Activated T-cell treated with anti-CD3 and anti-CD28 coated beads for 4 hours (primary cell): ENCODE data around the gene PLD6.
"Not testable (repeated sequence)": the region's sequence is repeated elsewhere in the genome, so short reads cannot be mapped to it uniquely, and the experiment has no call there.

Source experiments
- DNase-seq: peaks from one replicate; pipeline ENCODE4 v3.0.0-alpha.2; 2020

The PLD6 gene

GRCh38 chr17:17196776-17197175, 9.4 kb downstream of the PLD6 start:
- no peak for DNase-seq

- DNase-seq = not testable (repeated sequence)
Observed at GRCh38 chr17:17195466-17195865, 10.7 kb downstream of the PLD6 start.

GRCh38 chr17:17191961-17192381, 14.2 kb downstream of the PLD6 start:
- DNase-seq = no peak

DNA sequence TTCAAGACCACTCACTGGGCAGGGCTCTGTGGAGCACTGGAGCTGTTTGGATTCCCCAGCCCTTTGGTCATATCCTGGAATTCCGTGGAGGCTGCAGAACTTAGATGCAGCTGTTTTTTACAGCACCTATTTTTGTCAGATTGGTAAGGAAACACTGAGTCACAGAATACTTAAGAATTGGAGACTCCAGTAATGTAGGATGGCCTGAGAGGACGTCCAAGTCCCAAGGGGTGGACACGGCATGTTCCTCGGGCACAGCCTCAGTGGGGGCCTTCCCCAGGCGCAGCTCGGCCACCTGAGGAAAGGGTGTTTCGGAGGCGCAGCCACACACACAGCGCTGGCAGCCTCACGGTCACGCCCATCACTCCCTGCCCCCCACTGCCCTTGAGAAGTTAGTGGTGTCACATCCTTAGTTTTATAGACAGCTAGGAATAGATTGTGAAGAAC, 14.8 kb downstream of the PLD6 start:
- DNase-seq = no peak

DNA sequence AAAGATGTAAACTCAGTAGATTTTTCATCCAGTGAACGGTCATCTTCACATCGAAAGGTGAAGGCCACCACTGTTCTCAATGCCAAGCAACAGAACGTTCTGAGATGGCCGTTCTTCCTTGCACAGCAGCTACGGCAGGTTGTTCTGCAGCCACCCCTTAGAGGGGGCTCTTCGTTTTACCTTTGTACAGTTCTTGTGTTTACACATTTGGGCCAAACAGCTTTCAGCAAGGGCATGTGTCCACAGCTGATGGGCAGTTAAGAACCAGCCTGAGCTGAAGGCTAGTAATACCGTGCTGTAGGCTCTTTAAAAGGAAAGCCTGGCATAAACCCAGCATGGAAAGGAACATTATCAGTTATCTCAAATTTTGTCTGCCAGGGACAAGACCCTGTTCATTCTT, 15.9 kb downstream of the PLD6 start:
- DNase-seq = no peak

DNA sequence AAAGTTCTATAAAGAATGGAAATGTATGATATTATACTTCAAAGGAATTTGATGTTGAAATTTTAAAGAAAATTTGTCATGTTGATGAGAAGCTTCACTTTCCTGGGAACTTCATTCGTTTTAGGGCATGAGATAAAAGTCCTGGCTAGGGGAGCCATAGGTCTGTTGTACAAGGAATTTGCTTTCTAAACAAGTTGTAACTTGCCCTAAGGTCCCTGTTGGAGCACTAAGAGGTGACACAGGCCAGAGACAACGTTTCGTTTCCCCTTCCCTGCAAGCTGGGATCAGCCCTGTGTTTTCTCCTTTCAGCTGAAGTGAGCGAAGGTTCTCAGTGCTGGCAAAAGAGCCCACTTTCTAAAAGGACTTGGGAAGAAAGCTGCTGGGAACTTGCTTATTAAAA, 16.6 kb downstream of the PLD6 start:
- no peak for DNase-seq

GRCh38 chr17:17188586-17188985, 17.5 kb downstream of the PLD6 start:
- no peak for DNase-seq

DNA sequence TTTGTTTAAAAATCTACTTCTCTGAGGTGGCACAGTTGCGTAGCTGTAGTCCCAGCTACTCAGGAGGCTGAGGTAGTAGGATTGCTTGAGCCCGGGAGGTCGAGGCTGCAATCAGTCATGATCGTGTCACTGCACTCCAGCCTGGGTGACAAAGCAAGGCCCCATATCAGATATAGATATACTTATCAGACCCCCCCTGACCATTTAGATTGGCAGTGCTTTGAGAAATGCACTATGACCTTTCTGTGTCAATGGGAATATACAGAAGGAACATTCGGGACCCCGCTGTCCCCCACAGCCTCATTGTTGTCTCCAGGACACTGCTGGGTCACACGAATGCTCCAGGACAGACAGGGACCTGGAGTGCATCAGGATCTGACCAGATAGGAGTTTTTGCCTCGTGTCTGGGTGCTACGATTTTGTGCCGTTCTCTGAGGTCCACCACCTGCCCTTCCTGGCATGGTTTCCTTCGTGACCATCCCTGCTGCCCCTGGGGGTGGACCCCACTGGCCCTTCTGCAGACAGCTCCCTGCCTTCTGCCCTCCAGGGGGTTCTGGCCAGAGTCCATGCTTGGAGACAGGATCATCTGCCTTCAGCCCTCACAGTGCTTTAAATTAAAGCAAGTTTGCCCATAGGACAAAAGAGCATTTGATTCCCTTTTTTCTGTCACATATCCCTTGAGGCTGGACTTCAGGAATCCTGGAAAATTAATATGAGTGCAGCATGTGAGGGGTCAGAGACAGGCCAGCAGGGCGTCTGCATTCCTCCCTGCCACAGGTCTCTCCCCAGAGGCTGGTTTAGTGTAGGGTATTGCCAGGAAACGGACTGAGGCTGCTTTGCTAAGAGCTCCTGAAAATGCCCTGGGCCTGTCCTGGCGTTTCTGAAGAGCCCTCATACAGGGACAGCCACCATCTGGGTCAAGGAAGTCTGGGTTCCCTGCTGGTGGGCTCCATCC, 19.3 kb downstream of the PLD6 start:
- no peak for DNase-seq

GRCh38 chr17:17186051-17186450, 20.1 kb downstream of the PLD6 start:
- DNase-seq = no peak

GRCh38 chr17:17184985-17185757, 21.0 kb downstream of the PLD6 start:
- not testable (repeated sequence) for DNase-seq

DNA sequence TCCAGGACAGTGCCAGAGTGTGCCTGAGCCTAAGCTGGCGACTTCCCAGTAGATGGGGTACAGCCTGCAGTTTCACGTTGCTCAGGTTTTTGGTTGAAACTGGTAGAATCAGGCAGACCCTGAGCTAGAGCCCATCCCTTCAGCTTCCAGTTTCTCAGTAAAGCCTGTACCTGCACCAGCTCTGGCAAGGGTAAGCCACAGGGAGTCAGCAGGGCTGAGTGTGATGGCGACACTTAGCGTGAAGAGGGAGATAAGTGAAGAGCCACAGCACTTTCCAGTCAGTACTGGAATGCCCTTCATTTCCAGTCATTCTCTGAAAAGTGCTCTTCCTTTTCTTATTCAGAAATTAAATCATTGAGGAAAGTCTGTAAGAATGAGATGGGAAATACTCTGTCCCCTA, 22.4 kb downstream of the PLD6 start:
- no peak for DNase-seq

DNA sequence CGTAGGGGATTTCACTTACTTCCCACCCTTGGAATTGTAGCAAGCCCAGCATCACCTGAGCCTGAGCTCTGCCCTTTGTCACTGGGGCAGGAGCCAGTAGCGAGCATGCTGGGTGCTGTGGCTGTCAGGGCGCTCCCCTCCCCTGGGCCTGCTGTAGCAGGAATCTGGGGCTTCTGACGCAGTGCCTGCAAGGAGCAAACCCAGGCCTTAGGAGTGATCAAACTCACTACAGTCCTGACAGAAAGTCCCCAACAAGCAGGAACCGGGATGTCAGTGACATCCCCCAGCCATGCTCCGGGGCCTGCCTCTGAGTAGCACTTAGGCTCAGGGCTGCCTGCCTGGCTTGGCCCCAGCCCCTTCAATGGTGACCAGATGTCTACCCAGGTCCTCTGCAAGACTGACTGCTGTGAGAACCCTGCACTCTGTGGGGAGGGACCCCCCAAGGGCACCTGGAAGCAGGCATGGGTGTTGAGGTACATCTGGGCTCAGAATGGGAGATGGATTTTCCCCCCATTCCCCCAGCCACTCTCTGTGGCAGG, 23.5 kb downstream of the PLD6 start:
- DNase-seq = no peak

- DNase-seq = peak; percentile 35
Observed at GRCh38 chr17:17181666-17182597, 24.2 kb downstream of the PLD6 start.

- no peak for DNase-seq
Observed at GRCh38 chr17:17180741-17181525, 25.2 kb downstream of the PLD6 start.

GRCh38 chr17:17180141-17180603, 26.0 kb downstream of the PLD6 start:
- DNase-seq = no peak

DNA sequence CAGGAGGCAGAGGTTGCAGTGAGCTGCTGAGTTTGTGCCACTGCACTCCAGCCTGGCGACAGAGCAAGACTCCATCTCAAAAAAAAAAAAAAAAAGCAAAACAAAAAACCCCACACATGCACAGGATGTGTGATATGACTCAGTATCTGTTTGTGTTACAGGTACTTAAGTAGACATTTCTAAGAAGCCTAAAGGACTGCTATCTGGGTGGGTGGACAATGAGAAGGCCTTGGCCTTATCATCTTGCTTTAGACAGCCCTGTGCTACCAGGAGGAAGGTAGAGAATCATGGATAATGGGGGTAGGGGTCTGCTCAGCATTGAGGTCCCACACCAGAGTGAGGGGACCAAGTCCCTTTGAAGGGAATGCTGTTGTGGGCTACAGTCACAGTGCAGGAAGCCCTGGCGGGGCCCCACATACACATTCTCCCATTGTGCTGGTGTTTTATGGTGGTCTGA, 26.7 kb downstream of the PLD6 start:
- no peak for DNase-seq

DNA sequence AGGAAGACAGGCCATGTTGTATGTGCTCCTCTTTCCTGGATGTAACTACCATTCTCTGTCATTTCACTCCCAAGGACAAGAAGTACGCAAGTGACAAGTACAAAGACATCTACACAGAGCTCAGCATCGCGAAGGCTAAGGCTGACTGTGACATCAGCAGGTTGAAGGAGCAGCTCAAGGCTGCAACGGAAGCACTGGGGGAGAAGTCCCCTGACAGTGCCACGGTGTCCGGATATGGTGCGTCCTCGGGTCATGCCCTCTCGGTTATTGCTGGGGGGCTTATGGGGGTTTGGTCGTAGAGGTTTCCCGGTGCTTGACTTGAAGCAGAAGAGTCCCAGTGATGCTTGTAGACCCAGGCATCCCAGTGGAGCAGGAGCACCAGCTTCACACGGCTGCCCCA, 29.0 kb downstream of the PLD6 start:
- no peak for DNase-seq

DNA sequence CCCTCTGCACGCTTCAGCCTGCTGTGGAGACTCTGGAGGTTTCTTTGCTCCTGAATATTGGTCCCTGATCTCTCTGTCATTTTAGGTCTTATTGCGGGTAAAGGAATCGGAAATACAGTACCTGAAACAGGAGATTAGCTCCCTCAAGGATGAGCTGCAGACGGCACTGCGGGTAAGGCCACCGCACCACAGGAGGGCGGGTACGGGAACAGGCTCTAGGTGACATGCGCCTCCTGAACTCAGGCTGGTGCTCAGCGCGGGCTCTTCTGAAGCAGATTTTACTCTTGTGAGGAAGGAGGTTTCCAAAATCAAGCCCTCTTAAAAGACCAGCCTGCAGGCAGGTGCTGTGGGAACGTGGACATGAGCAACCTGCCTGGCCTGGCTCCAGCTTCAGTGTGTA, 29.8 kb downstream of the PLD6 start:
- DNase-seq = no peak

DNA sequence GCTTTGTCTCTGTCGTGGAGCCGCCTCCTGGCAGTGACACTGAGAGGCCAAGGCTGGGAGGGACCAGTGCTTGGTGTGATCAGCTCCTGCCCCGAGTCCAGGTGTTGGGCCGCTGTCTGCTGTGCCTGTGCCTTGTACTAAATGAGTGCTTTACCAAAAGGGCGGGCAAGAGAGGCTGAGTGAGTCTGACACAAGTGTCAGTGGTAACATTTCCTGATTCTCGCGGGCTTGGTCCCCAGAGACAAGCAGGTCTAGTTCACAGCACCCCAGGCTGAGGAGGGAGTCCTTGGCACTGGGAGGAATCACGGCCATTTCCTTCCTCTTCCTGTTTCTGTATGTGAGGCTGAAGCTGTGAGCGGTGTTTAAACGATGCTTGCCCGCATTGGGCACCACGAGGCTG, 30.2 kb downstream of the PLD6 start:
- DNase-seq = no peak

DNA sequence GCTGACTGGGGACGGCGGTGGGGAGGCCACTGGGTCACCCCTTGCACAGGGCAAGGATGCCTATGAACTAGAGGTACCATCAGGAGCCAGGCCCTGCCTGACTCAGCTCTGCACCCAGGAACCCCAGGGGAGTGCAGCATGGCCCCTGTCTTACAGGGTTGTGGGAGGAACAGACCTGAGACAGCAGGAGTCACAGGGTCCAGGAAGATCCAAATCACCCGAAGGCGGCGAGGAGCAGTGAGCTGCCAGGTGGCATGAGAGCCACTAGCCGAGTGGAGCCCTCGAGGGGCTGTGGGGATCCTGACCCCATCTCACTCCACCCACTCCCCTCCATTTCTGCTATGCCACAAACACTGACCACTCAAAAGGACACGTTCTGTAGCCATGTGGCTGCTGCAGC, 30.8 kb downstream of the PLD6 start:
- DNase-seq = no peak

- DNase-seq = no peak
Observed at GRCh38 chr17:17173921-17174320, 32.2 kb downstream of the PLD6 start.
